SU-DHL-6 (cell line): Measurements from ENCODE around the gene UPF3A.

ENCODE experiments used
- H2AFZ ChIP-seq: fragments of 200-600 bp; sonication (generic); 2 replicates; pipeline ENCODE4 v1.6.1; 2014; ENCODE audit warnings: low read depth, mild to moderate bottlenecking, moderate library complexity, mixed read lengths, antibody characterized with exemption, low read length; ENCODE audit not compliant: severe bottlenecking
- H3F3A ChIP-seq: fragments of 200-600 bp; shearing (Covaris generic); 2 replicates; pipeline ENCODE4 v1.6.0; 2016; ENCODE audit warnings: antibody characterized with exemption, mild to moderate bottlenecking; ENCODE audit not compliant: insufficient read depth
- H3K27ac ChIP-seq: fragments of 200-600 bp; sonication (generic); 2 replicates; pipeline ENCODE4 v1.5.1; 2016; ENCODE audit warnings: low read depth, mild to moderate bottlenecking, low read length, moderate library complexity, mixed read lengths
- H3K27me3 ChIP-seq: fragments of 200-600 bp; sonication (generic), shearing (Covaris generic); 2 replicates; pipeline ENCODE4 v1.6.0; 2014; ENCODE audit warnings: mild to moderate bottlenecking, low read length
- H3K36me3 ChIP-seq: fragments of 200-600 bp; sonication (generic); 2 replicates; pipeline ENCODE4 v1.6.1; 2014; ENCODE audit warnings: mild to moderate bottlenecking, low read length, mixed read lengths
- H3K4me2 ChIP-seq: fragments of 300-600, 200-600 bp; shearing (Covaris generic), sonication (generic); 2 replicates; pipeline ENCODE4 v1.6.0; 2014; ENCODE audit warnings: low read length, low read depth, mild to moderate bottlenecking; ENCODE audit not compliant: poor library complexity, severe bottlenecking
- H3K4me3 ChIP-seq: fragments of 200-600 bp; sonication (generic); 2 replicates; pipeline ENCODE4 v1.5.1; 2014; ENCODE audit warnings: antibody characterized with exemption, low read length, mild to moderate bottlenecking, mixed read lengths; ENCODE audit not compliant: insufficient read depth, poor library complexity, severe bottlenecking
- H3K79me2 ChIP-seq: fragments of 200-600 bp; sonication (generic); 2 replicates; pipeline ENCODE4 v1.6.1; 2014; ENCODE audit warnings: mild to moderate bottlenecking, low read length, moderate library complexity; ENCODE audit not compliant: insufficient read depth
- H3K9ac ChIP-seq: fragments of 200-600 bp; sonication (generic); 2 replicates; pipeline ENCODE4 v1.7.0; 2014; ENCODE audit warnings: mild to moderate bottlenecking, low read length
- H3K9me2 ChIP-seq: fragments of 200-600 bp; sonication (generic); replicated peaks from 2 replicates; pipeline ENCODE4 v1.6.1; 2014; ENCODE audit warnings: low read length; ENCODE audit not compliant: insufficient read depth
- H3K9me3 ChIP-seq: fragments of 200-600 bp; sonication (generic); 2 replicates; pipeline ENCODE4 v1.6.1; 2014; ENCODE audit warnings: low read length, mixed read lengths; ENCODE audit not compliant: insufficient read depth
- H4K20me1 ChIP-seq: fragments of 200-600 bp; sonication (generic); 2 replicates; pipeline ENCODE4 v1.6.1; 2014; ENCODE audit warnings: low read depth, mild to moderate bottlenecking, antibody characterized with exemption, low read length, moderate library complexity, mixed read lengths
- EZH2phosphoT487 ChIP-seq: fragments of 200-600 bp; sonication (generic), shearing (Covaris generic); conservative IDR thresholded peaks from 2 replicates; pipeline ENCODE4 v1.6.1; 2018; ENCODE audit warnings: mild to moderate bottlenecking, antibody characterized with exemption, low read length, moderate library complexity, mixed read lengths
- TF ChIP-seq, protein P1 (sequence below): fragments of 200-600 bp; sonication (generic); IDR thresholded peaks from one replicate; pipeline ENCODE4 v1.5.1; 2017; ENCODE audit warnings: antibody characterized with exemption, mild to moderate bottlenecking, low read length, moderate library complexity; ENCODE audit not compliant: insufficient read depth, poor library complexity, severe bottlenecking

UPF3A gene

DNA sequence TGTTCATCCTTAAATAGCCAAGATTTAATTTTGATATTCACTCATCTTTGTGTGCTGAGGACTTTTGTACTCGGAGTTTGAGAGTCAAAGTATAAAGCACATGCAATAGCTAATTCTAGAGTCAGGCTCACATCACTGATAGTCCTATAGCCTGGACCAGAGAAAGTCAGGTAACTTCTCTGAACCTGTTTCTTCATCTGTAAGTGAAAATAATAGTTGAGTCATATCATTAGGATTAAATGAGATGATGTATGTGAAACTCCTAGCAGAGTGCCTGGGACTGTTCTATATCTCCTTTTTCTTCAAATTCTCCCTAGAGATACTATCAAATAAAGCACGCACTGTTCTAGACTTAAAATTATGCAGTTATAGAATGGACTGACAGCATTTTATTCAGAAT is 41.9 kb downstream of the UPF3A start:
- Histone ChIP-seq H3K36me3 (peaks cover 37% of the 10 kb centered on the region), H3K27me3 (no peaks in the 10 kb centered on the region), H3F3A (peaks cover 16% of the 10 kb centered on the region; the same call in 1 of the 2 replicates), H4K20me1 (peaks cover 35% of the 10 kb centered on the region), H3K79me2 (peaks cover 67% of the 10 kb centered on the region), H2AFZ (no peak overlapping the region), H3K27ac (no peak overlapping the region), H3K9me3 (no peaks in the 10 kb centered on the region), H3K4me2 (no peak overlapping the region), H3K9ac (no peak overlapping the region), H3K9me2 (no peaks in the 10 kb centered on the region), H3K4me3 (no peak overlapping the region)
- TF ChIP-seq EZH2phosphoT487, result no peak
- TF ChIP-seq, protein P1, sequence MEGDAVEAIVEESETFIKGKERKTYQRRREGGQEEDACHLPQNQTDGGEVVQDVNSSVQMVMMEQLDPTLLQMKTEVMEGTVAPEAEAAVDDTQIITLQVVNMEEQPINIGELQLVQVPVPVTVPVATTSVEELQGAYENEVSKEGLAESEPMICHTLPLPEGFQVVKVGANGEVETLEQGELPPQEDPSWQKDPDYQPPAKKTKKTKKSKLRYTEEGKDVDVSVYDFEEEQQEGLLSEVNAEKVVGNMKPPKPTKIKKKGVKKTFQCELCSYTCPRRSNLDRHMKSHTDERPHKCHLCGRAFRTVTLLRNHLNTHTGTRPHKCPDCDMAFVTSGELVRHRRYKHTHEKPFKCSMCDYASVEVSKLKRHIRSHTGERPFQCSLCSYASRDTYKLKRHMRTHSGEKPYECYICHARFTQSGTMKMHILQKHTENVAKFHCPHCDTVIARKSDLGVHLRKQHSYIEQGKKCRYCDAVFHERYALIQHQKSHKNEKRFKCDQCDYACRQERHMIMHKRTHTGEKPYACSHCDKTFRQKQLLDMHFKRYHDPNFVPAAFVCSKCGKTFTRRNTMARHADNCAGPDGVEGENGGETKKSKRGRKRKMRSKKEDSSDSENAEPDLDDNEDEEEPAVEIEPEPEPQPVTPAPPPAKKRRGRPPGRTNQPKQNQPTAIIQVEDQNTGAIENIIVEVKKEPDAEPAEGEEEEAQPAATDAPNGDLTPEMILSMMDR, result no peak

DNA sequence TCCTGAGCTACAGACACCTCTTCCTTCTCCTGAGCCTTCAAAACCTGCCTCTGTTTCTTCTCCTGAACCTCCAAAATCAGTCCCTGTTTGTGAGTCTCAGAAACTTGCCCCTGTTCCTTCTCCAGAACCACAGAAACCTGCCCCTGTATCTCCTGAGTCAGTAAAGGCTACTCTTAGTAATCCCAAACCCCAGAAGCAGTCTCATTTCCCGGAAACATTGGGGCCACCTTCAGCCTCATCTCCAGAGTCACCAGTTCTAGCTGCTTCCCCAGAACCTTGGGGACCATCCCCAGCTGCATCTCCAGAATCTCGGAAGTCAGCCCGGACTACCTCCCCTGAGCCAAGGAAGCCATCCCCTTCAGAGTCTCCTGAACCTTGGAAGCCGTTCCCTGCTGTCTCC is 42.9 kb downstream of the UPF3A start:
- no peaks in the 10 kb centered on the region for H3K27me3 ChIP-seq
- H3K36me3 ChIP-seq, result peaks cover 37% of the 10 kb centered on the region
- peaks cover 58% of the 10 kb centered on the region for H3K79me2 ChIP-seq
- no peak overlapping the region for H3K9ac ChIP-seq
- H2AFZ ChIP-seq, result no peak overlapping the region
- H3K4me2 ChIP-seq, result no peak overlapping the region
- H3K9me2 ChIP-seq, result no peaks in the 10 kb centered on the region
- no peak overlapping the region for H3K27ac ChIP-seq
- H3K4me3 ChIP-seq, result no peak overlapping the region
- peaks cover 25% of the 10 kb centered on the region for H4K20me1 ChIP-seq
- H3K9me3 ChIP-seq, result no peaks in the 10 kb centered on the region
- TF ChIP-seq, protein P1, result no peak
- TF ChIP-seq EZH2phosphoT487, result no peak
- peaks cover 17% of the 10 kb centered on the region for H3F3A ChIP-seq

DNA sequence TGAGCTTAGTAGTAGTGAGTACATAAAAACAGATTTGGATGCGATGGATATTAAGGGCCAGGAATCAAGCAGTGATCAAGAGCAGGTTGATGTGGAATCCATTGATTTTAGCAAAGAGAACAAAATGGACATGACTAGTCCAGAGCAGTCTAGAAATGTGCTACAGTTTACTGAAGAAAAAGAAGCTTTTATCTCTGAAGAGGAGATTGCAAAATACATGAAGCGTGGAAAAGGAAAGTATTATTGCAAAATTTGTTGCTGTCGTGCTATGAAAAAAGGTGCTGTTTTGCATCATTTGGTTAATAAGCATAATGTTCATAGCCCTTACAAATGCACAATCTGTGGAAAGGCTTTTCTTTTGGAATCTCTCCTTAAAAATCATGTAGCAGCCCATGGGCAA is 44.3 kb downstream of the UPF3A start:
- Histone ChIP-seq H3K9me2 (no peaks in the 10 kb centered on the region), H2AFZ (no peak overlapping the region), H3F3A (peaks cover 19% of the 10 kb centered on the region), H3K27me3 (no peaks in the 10 kb centered on the region), H3K9me3 (no peaks in the 10 kb centered on the region), H3K4me2 (no peak overlapping the region), H3K79me2 (peaks cover 44% of the 10 kb centered on the region), H4K20me1 (peaks cover 22% of the 10 kb centered on the region), H3K36me3 (peaks cover 37% of the 10 kb centered on the region), H3K4me3 (no peak overlapping the region), H3K27ac (no peak overlapping the region), H3K9ac (no peak overlapping the region)
- no peak for TF ChIP-seq EZH2phosphoT487
- TF ChIP-seq, protein P1, result no peak

DNA sequence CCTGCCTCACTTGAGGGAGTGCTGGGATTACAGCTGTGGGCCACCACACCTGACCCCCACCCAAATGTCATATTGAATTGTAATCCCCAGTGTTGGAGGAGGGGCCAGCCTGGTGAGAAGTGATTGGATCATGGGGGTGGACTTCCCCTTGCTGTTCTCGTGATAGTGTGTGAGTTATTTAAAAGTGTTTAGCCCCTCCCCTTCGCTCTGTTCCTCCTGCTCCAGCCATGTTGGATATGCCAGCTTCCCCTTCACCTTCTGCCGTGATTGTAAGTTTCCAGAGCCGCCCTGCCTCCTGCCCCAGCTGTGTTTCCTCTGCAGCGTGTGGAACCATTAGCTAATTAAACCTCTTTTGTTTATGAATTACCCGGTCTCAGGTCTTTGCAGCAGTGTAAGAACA is 46.6 kb downstream of the UPF3A start:
- peaks cover 17% of the 10 kb centered on the region for H3F3A ChIP-seq
- peaks cover 26% of the 10 kb centered on the region for H3K79me2 ChIP-seq
- H3K4me2 ChIP-seq, result no peak overlapping the region
- no peak overlapping the region for H2AFZ ChIP-seq
- H3K36me3 ChIP-seq, result peaks cover 21% of the 10 kb centered on the region
- no peaks in the 10 kb centered on the region for H3K27me3 ChIP-seq
- H4K20me1 ChIP-seq, result peaks cover 17% of the 10 kb centered on the region
- no peaks in the 10 kb centered on the region for H3K9me2 ChIP-seq
- H3K9ac ChIP-seq, result no peak overlapping the region
- no peaks in the 10 kb centered on the region for H3K9me3 ChIP-seq
- TF ChIP-seq, protein P1, result no peak
- no peak for TF ChIP-seq EZH2phosphoT487
- H3K4me3 ChIP-seq, result no peak overlapping the region
- no peak overlapping the region for H3K27ac ChIP-seq
